Bronchial epithelial cell (primary cell): Measurements from ENCODE around the gene DAGLA. TPM values are rescaled to one million over a fixed set of nuclear protein-coding genes. Genes with fewer than 3 reads are reported as not detected.
"Not testable (repeated sequence)": the region's sequence is repeated elsewhere in the genome, so short reads cannot be mapped to it uniquely, and the experiment has no call there.

Experiments
- DNase-seq: peaks from one replicate; pipeline ENCODE4 v3.0.0-alpha.2; 2010; ENCODE audit warnings: low read depth
- FAIRE-seq: peaks from 2 replicates; lab custom pipeline; 2011; peaks lifted over from hg19 to GRCh38; lab: Jason Lieb, UNC
- H3K27me3 ChIP-seq: 2 replicates; pipeline ENCODE4 v1.5.1; 2011; ENCODE audit warnings: low read length; ENCODE audit not compliant: control insufficient read depth, insufficient read depth
- H3K36me3 ChIP-seq: 2 replicates; pipeline ENCODE4 v1.5.1; 2011; ENCODE audit warnings: low read length; ENCODE audit not compliant: control insufficient read depth, insufficient read depth
- H3K4me3 ChIP-seq: 2 replicates; pipeline ENCODE4 v1.5.1; 2011; ENCODE audit warnings: mild to moderate bottlenecking, low read depth, low read length, control low read depth
- CTCF ChIP-seq: IDR thresholded peaks from 2 replicates; pipeline ENCODE4 v1.5.1; 2011; ENCODE audit warnings: mild to moderate bottlenecking, moderate library complexity, low read length, control low read depth, inconsistent platforms; ENCODE audit not compliant: insufficient read depth, severe bottlenecking
- total RNA-seq: library from RNA; depleted of rRNA; stranded (reverse); fragments of >200 nt; gene quantifications from 2 replicates; pipeline ENCODE4 v1.2.1, GENCODE V29; 2014

Gene DAGLA
- total RNA-seq, 1 donor from 2014 or later = under 0.01 TPM

DNA sequence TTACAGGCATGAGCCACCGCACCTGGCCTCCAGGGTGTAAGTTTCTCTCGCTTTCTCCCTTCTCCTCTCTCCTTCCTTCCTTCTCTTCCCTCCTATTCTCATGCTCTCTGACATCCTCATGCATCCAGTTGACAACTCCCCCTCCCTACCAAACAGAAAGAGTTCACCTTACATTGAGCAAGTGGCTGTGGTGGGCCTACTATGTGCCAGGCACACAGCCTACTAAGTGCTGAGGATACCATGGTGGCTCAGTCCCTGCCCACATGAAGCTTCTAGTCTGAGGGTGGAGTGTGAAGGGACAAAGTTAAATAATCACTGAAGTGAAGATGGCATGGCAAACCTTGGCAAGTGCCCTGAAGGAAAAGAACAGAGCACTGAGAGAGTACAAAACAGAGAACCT lies 9.6 kb upstream of the DAGLA start:
- no peak for TF ChIP-seq CTCF
- Histone ChIP-seq H3K4me3 (no peak overlapping the region), H3K36me3 (no peaks in the 10 kb centered on the region), H3K27me3 (peaks cover 17% of the 10 kb centered on the region)
- FAIRE-seq = no peak
- DNase-seq = no peak

DNA sequence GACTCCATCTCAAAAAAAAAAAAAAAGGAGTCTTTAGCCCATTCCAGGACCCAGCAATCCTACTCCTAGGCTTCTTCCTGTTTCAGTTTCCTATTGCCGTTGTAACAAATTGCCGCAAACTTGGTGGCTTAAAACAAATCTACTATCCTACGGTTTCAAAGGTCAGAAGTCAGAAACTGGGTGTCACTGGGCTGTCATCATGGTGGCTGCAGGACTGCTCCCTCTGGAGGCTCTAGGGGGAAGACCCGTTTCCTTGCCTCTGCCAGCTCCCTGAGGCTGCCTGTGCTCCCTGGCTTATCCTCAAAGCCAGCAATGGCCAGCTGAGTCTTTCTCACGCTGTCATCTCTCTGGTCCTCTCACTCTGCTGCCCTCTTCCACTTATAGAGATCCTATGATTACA lies 8.7 kb upstream of the DAGLA start:
- FAIRE-seq (no peak), DNase-seq (peak; percentile 21)
- Histone ChIP-seq H3K36me3 (no peaks in the 10 kb centered on the region), H3K4me3 (no peak overlapping the region), H3K27me3 (peaks cover 23% of the 10 kb centered on the region)
- TF ChIP-seq CTCF = peak; percentile 55

DNA sequence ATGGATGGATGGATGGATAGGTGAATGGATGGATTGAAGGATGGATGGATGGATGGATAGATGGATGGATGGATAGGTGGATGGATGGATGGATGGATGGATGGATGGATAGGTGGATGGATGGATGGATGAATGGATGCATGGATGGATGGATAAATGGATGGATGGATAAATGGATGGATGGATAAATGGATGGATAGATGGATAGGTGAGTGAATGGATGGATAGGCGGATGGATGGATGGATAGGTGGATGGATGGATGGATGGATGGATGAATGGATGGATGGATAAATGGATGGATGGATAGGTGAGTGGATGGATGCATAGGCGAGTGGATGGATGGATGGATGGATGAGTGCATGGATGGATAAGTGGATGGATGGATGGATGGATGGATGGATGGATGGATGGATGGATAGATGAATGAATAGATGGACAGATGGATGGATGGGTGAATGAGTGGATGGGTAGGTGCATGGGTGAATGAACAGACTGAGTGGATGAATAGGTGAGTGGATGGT lies 6.2 kb upstream of the DAGLA start:
- FAIRE-seq, H3K36me3 ChIP-seq, H3K4me3 ChIP-seq, DNase-seq: not testable (repeated sequence)
- peaks cover 13% of the 10 kb centered on the region for H3K27me3 ChIP-seq

DNA sequence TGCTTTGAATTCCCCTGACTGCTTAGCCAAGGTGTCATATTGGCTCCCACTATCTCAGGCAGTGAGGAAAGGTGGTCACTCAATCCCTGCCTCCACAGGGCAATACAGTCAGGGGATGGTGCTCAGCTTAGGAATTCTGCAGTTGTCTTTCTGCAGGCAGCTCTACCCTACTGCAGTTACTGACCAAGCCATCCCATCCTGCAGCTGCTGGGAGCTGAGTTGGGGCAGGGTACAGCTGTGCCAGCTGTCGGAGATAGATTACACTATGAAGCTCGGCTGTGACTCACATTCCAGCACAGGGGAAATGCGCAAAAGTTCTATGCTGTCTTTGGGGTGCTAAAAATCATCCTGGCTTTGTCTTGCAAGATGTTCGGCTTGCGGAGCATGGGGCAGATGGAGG lies 4.4 kb upstream of the DAGLA start:
- no peak for TF ChIP-seq CTCF
- FAIRE-seq (no peak), DNase-seq (no peak)
- H3K27me3 ChIP-seq = peaks cover 13% of the 10 kb centered on the region
- H3K4me3 ChIP-seq = no peak overlapping the region
- H3K36me3 ChIP-seq = no peaks in the 10 kb centered on the region

GRCh38 chr11:61679296-61679695 lies 895 bp upstream of the DAGLA start:
- DNase-seq (no peak), FAIRE-seq (no peak)
- TF ChIP-seq CTCF = no peak
- H3K36me3 ChIP-seq = no peaks in the 10 kb centered on the region
- H3K4me3 ChIP-seq = no peak overlapping the region
- peaks cover 33% of the 10 kb centered on the region for H3K27me3 ChIP-seq

GRCh38 chr11:61680622-61681221 lies 531 bp downstream of the DAGLA start:
- no peak for DNase-seq
- FAIRE-seq = peak; percentile 70
- H3K27me3 ChIP-seq = peaks cover 28% of the 10 kb centered on the region
- H3K36me3 ChIP-seq = no peaks in the 10 kb centered on the region
- no peak overlapping the region for H3K4me3 ChIP-seq
- TF ChIP-seq CTCF = no peak
